GM15510 (cell line): ENCODE results near the gene SYNPO.

Experiments used
- POLR2A ChIP-seq: IDR thresholded peaks from 3 replicates; pipeline ENCODE4 v1.6.1; 2011; ENCODE audit warnings: borderline replicate concordance; ENCODE audit not compliant: insufficient read length; ENCODE audit errors: extremely low read depth

Gene SYNPO

GRCh38 chr5:150640311-150641005 lies at the start of gene SYNPO:
Gene SYNPO (plus strand): TSS chr5:150640660. CDS start chr5:150648276, 7,616 bp downstream.
- TF ChIP-seq POLR2A = no peak

GRCh38 chr5:150590979-150591695 lies 49.3 kb upstream of the SYNPO start:
- TF ChIP-seq POLR2A = no peak

GRCh38 chr5:150593593-150593992 lies 46.9 kb upstream of the SYNPO start:
- TF ChIP-seq POLR2A = no peak

- no peak for TF ChIP-seq POLR2A
Observed at GRCh38 chr5:150593996-150594395, 46.5 kb upstream of the SYNPO start.

- no peak for TF ChIP-seq POLR2A
Observed at GRCh38 chr5:150595466-150596031, 44.9 kb upstream of the SYNPO start.

- TF ChIP-seq POLR2A = no peak
Observed at GRCh38 chr5:150596313-150596712, 44.1 kb upstream of the SYNPO start.

- TF ChIP-seq POLR2A = no peak
Observed at GRCh38 chr5:150596826-150597225, 43.6 kb upstream of the SYNPO start.

- no peak for TF ChIP-seq POLR2A
Observed at GRCh38 chr5:150598006-150598405, 42.5 kb upstream of the SYNPO start.

GRCh38 chr5:150598821-150599273 lies 41.6 kb upstream of the SYNPO start:
- TF ChIP-seq POLR2A = no peak

- TF ChIP-seq POLR2A = no peak
Observed at GRCh38 chr5:150599281-150599680, 41.2 kb upstream of the SYNPO start.

- no peak for TF ChIP-seq POLR2A
Observed at GRCh38 chr5:150599917-150600511, 40.4 kb upstream of the SYNPO start.

- no peak for TF ChIP-seq POLR2A
Observed at GRCh38 chr5:150600616-150601490, 39.6 kb upstream of the SYNPO start.

- TF ChIP-seq POLR2A = no peak
Observed at GRCh38 chr5:150601491-150602345, 38.7 kb upstream of the SYNPO start.
